Measurements from ENCODE around the gene FADS2. TPM values are rescaled to one million over a fixed set of nuclear protein-coding genes. Genes with fewer than 3 reads are reported as not detected.

The FADS2 gene
- total and polyA plus RNA-seq, 9 of the 15 experiments (the other 6 are each of a cell fraction or from before 2014, with no cell fraction given), result 2.9 to 42.8 (median 16.2) TPM

GRCh38 chr11:61799665-61800284, 28.3 kb upstream of the FADS2 start (continued):
- TF ChIP-seq, protein P1, sequence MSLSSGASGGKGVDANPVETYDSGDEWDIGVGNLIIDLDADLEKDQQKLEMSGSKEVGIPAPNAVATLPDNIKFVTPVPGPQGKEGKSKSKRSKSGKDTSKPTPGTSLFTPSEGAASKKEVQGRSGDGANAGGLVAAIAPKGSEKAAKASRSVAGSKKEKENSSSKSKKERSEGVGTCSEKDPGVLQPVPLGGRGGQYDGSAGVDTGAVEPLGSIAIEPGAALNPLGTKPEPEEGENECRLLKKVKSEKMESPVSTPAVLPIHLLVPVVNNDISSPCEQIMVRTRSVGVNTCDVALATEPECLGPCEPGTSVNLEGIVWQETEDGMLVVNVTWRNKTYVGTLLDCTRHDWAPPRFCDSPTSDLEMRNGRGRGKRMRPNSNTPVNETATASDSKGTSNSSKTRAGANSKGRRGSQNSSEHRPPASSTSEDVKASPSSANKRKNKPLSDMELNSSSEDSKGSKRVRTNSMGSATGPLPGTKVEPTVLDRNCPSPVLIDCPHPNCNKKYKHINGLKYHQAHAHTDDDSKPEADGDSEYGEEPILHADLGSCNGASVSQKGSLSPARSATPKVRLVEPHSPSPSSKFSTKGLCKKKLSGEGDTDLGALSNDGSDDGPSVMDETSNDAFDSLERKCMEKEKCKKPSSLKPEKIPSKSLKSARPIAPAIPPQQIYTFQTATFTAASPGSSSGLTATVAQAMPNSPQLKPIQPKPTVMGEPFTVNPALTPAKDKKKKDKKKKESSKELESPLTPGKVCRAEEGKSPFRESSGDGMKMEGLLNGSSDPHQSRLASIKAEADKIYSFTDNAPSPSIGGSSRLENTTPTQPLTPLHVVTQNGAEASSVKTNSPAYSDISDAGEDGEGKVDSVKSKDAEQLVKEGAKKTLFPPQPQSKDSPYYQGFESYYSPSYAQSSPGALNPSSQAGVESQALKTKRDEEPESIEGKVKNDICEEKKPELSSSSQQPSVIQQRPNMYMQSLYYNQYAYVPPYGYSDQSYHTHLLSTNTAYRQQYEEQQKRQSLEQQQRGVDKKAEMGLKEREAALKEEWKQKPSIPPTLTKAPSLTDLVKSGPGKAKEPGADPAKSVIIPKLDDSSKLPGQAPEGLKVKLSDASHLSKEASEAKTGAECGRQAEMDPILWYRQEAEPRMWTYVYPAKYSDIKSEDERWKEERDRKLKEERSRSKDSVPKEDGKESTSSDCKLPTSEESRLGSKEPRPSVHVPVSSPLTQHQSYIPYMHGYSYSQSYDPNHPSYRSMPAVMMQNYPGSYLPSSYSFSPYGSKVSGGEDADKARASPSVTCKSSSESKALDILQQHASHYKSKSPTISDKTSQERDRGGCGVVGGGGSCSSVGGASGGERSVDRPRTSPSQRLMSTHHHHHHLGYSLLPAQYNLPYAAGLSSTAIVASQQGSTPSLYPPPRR (CRISPR knock-in tag; IDR thresholded peaks at IDR 0.05; ENCODE audit: borderline replicate concordance), result no peak
- TF ChIP-seq THAP12 (CRISPR knock-in tag; IDR thresholded peaks at IDR 0.05), result no peak
- TF ChIP-seq FIP1L1 (IDR thresholded peaks at IDR 0.05; ENCODE audit: low read depth, low read length, poor library complexity, severe bottlenecking), result no peak
- TF ChIP-seq GTF3C2 (IDR thresholded peaks at IDR 0.05; ENCODE audit: borderline replicate concordance, extremely low read depth, insufficient read length), result no peak
- TF ChIP-seq MCM3 (IDR thresholded peaks at IDR 0.05), result no peak
- TF ChIP-seq ZNF696 (CRISPR knock-in tag; conservative IDR thresholded peaks at IDR 0.05), result 0 out of 2 replicates have a peak, but pooled peaks have one; percentile 11
- peak; percentile 51; the same call in 1 of the 2 replicates for TF ChIP-seq POLR2G (IDR thresholded peaks at IDR 0.05; ENCODE audit: low read depth, low read length)
- TF ChIP-seq ZFP36 (IDR thresholded peaks at IDR 0.05; ENCODE audit: low read depth, low read length, partially characterized antibody), result peak; percentile 13
- TF ChIP-seq ZFX (CRISPR knock-in tag; IDR thresholded peaks at IDR 0.05), result no peak
- TF ChIP-seq SUPT5H (IDR thresholded peaks at IDR 0.05), result peak; percentile 58; the same call in 1 of the 2 replicates
- no peak for TF ChIP-seq TEAD2 (tag; IDR thresholded peaks at IDR 0.05)
- TF ChIP-seq, protein P2, sequence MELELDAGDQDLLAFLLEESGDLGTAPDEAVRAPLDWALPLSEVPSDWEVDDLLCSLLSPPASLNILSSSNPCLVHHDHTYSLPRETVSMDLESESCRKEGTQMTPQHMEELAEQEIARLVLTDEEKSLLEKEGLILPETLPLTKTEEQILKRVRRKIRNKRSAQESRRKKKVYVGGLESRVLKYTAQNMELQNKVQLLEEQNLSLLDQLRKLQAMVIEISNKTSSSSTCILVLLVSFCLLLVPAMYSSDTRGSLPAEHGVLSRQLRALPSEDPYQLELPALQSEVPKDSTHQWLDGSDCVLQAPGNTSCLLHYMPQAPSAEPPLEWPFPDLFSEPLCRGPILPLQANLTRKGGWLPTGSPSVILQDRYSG (tag; conservative IDR thresholded peaks at IDR 0.05; ENCODE audit: low read depth), result no peak
- no peak for TF ChIP-seq EGR1 (conservative IDR thresholded peaks at IDR 0.05)
- no peak for TF ChIP-seq HMG20B (CRISPR knock-in tag; IDR thresholded peaks at IDR 0.05)
- peak; percentile 43 for TF ChIP-seq KDM5B (IDR thresholded peaks at IDR 0.05; ENCODE audit: insufficient replicate concordance, low read depth, low read length)
- 0 out of 2 replicates have a peak, but pooled peaks have one; percentile 56 for TF ChIP-seq ERF (CRISPR knock-in tag; IDR thresholded peaks at IDR 0.05)
- TF ChIP-seq RHOXF2B (CRISPR knock-in tag; conservative IDR thresholded peaks at IDR 0.05), result 0 out of 2 replicates have a peak, but pooled peaks have one; percentile 23
